HG02852 (cell line): ENCODE results near the gene BDNF.

Source experiments
- ATAC-seq: cut with Tn5 transposase; IDR thresholded peaks from one replicate; pipeline ENCODE4 v1.9.1; 2021; ENCODE audit warnings: mild to moderate bottlenecking, moderate library complexity; ENCODE audit not compliant: unreplicated experiment

BDNF gene

GRCh38 chr11:27626938-27627586, 73.2 kb downstream of the BDNF start:
- ATAC-seq: no peak

- no peak for ATAC-seq
Observed at GRCh38 chr11:27626269-27626937, 73.9 kb downstream of the BDNF start.

GRCh38 chr11:27625347-27625912, 74.8 kb downstream of the BDNF start:
- no peak for ATAC-seq

DNA sequence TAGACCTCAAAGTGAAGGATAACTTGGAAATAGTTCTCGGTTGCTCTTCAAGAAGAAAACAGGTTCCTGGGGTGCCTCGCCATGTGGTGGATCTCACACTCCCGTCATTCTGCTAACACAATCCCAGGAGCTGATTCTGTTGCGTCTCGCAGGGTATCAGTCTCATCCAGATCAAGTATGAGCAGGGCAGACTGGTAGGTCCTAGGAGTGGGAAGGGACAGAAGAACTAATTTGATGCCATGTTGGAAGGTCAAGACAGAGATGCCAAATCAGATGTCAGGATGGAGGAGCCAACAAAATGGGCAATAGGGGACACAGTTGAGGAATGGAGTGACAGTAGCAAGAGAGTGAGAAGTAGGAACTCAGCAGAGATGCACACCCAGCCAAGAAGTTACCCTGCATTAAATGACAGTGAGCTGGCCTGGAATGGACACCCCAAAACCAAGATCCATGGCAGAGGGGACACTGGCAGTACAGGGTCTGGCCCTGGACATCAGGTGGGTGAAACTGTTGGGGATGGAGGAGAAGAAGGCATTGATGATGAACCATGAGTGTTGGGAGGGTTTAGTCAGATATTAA, 76.2 kb downstream of the BDNF start:
- ATAC-seq: no peak

DNA sequence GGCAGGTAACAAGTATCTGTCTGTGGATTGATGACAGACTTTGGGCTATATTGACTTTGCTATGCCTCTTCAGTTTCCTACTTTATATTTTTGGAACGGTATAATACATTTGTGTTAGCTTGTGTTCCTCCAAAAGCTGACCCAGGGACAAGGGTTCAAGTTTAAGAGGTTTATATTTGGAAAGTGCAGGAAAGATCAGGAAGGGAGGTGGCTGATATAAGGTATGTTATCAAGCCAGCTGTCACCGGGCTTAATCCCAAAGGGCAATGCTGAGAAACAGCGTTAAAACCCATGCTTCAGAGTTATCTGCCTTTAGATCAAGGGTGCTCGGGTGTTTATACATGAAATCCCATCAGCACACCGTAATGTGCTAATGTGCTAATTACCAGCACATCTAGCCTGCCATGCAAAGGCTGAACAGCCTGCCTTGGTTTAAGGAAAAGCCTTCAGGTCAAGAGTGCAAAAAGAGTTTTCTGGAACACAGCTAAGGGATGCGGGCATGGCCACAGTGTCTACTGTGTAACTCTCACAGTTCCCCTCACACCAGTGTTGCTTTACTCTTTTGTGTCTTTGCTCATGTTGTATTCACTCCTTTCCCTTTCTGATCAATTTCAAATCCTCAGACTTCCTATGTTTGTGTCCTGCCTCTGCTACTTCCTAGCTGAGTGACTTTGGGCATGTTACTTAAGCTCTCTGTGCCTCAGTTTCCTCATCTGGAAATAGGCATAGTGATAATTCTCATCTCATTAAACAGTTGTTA, 77.5 kb downstream of the BDNF start:
- ATAC-seq: no peak

- no peak for ATAC-seq
Observed at GRCh38 chr11:27621405-27622161, 78.7 kb downstream of the BDNF start.

GRCh38 chr11:27619763-27620335, 80.4 kb downstream of the BDNF start:
- no peak for ATAC-seq

DNA sequence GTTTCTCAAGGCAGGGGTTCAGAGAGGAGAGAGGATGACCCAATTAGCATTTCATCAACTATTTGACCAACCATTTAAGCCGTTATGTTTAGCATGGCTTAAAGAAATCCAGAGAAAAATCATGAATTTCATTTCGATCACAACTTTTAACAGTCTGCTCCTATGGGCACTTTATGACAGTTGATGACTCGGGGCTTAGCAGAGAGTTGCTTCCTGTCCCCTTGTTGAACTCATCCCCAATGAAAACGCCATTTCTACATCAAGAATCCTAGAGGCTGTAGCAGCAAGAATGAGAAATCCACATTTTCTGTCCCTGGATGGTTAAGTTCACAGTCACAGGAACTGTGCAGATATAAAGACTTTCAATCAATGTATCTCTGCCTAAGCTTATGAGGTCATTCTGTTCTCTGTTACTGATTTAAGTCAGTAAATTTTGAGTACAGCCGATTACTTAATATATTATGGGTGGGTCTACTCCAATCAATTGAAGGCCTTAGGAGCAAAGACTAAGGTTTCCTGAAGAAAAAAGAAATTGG, 81.1 kb downstream of the BDNF start:
- no peak for ATAC-seq

DNA sequence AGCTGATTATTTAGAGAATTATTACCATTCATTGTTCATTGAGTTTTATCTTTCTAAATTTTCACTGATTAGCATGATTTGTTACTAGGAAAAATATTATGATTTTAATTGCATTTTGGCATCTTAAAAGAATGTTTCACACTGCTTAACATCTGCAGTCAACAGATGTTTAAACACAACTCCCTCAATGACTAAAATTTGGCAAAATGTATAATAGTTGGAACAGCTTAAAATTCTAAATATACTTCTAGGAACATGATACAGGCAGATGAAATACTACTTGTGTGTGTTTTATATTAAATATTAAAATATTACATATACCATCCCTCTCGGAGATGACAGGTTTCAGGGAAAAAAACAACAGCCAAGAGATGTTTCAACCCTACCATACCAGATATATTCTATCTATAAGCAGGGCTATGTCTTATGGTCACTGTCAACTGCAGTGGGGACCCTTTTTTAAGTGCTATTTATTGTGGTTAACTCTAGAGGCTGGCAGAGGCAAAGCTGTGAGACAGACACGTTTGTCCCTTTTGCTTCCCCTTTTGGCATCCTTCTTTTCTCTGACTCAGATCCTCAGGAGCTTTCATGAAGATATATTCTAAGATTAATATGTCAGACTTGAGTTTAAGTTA, 81.9 kb downstream of the BDNF start:
- no peak for ATAC-seq

- ATAC-seq: no peak
Observed at GRCh38 chr11:27616711-27617110, 83.5 kb downstream of the BDNF start.

GRCh38 chr11:27615833-27616232, 84.4 kb downstream of the BDNF start:
- no peak for ATAC-seq

- no peak for ATAC-seq
Observed at GRCh38 chr11:27614092-27614491, 86.2 kb downstream of the BDNF start.

DNA sequence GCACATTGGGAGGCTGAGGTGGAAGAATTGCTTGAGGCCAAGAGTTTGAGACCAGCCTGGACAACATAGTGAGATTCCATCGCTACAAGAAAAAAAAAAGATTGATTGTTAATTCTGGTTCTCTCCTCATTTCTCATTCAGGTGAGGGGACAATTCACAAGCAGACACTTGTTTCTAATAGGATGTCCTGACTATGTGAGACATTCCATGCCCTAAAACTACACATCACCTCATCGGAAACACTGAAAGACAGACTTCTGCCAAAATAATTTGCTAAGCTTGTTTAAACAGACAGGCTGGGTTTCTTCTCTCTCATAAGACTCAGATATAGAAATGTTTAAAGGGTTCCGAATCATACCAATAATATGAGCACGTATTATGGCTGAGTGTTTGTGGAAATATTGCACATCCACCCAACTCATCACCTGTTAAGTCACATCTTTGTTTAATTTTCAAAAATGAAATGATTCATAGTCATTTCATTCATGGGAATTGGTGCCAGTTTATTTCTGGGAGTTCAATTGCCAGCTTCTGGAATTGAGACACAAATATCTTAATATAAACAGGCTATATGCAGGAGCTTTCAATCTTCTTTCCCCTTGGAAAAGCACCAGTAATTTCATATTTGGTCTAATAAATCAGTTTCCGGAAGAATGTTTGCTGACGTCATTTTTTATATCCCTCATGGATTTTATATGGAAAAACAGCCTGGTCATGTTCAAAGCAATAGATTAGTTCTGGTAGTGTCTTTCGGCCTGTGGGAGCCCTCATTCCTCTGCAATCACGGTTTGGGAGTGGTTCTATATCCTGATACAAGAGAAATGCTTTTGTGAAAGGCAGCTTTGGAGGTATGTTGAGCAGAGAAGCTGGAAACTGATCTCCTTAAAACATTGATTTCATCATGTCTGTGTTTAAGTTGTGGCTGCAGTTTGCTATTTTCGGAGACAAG, 87.0 kb downstream of the BDNF start:
- no peak for ATAC-seq

- no peak for ATAC-seq
Observed at GRCh38 chr11:27611947-27612455, 88.3 kb downstream of the BDNF start.

- no peak for ATAC-seq
Observed at GRCh38 chr11:27611390-27611789, 88.9 kb downstream of the BDNF start.

GRCh38 chr11:27610946-27611345, 89.3 kb downstream of the BDNF start:
- no peak for ATAC-seq

- ATAC-seq: no peak
Observed at GRCh38 chr11:27610280-27610679, 90.0 kb downstream of the BDNF start.

GRCh38 chr11:27608951-27609350, 91.3 kb downstream of the BDNF start:
- ATAC-seq: no peak
